Type B pancreatic cell (in vitro differentiated cells): ENCODE measurements around the gene NTN3. TPM values are rescaled to one million over a fixed set of nuclear protein-coding genes. Genes with fewer than 3 reads are reported as not detected.

Source experiments
- DNase-seq: peaks from one replicate; pipeline ENCODE4 v3.0.0; 2021; ENCODE audit warnings: mixed read lengths; ENCODE audit not compliant: unreplicated experiment; ENCODE audit errors: extremely low spot score
- H3K27ac Mint-ChIP-seq: 2 replicates; pipeline ENCODE4 v1.8.0; 2021; ENCODE audit warnings: mild to moderate bottlenecking, mixed read lengths
- H3K27me3 Mint-ChIP-seq: 2 replicates; pipeline ENCODE4 v1.8.0; 2021; ENCODE audit warnings: mixed read lengths
- H3K36me3 Mint-ChIP-seq: 2 replicates; pipeline ENCODE4 v1.8.0; 2021; ENCODE audit warnings: mixed read lengths
- H3K4me1 Mint-ChIP-seq: one replicate; pipeline ENCODE4 v1.8.0; 2021; ENCODE audit warnings: mixed read lengths; ENCODE audit not compliant: unreplicated experiment
- H3K4me3 Mint-ChIP-seq: 2 replicates; pipeline ENCODE4 v1.8.0; 2021; ENCODE audit warnings: mild to moderate bottlenecking, mixed read lengths
- H3K9me3 Mint-ChIP-seq: 2 replicates; pipeline ENCODE4 v1.8.0; 2021; ENCODE audit warnings: mixed read lengths
- total RNA-seq: library from RNA; stranded (reverse); gene quantifications from 2 replicates; pipeline ENCODE4 v1.2.1, GENCODE V29; 2021; ENCODE audit warnings: low replicate concordance
- TF ChIP-seq, protein P1 (sequence below): fragments of 200-600 bp; sonication (generic); conservative IDR thresholded peaks from 2 replicates; pipeline ENCODE4 v1.5.0; 2021; ENCODE audit warnings: antibody characterized with exemption, mild to moderate bottlenecking

Gene NTN3
- total RNA-seq, 1 donor from 2014 or later: 4.5 TPM

DNA sequence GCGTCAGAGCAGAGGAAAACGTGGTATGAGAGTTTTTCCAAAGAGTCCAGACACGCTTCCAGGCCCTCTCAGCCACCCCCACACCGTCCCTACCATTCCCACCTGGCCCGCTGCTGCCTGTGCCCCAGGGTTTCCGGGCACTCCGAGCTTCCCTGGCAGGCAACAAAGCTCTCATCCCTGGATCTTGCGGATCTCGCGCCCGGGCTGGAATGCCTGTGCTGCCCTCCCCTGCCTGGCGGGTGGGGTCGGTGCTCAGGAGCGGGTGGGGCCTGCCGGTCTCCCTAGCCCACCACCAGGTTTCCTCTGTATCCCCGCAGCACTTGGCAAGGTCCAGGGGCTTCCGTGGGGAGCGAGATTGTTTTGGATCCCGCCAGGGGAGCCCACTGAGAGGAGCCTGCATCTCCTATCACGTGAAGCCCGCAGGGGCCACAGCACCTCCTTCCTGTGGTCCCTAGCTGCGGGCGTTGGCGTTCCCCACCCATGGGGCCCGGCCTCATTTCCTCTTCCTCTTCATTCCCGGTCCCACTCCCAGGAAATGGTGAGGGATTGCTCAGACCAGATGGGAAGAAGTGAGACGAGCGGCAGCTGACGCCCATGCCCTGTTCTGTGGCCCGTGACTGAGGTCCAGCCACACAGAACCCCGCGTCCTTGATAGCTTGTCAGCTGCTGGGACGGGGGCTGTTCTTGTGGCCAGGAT is 14.9 kb downstream of the NTN3 start:
- H3K27ac Mint-ChIP-seq: no peak overlapping the region
- peaks cover 35% of the 10 kb centered on the region for H3K4me1 Mint-ChIP-seq
- H3K27me3 Mint-ChIP-seq: no peaks in the 10 kb centered on the region
- no peak overlapping the region for H3K4me3 Mint-ChIP-seq
- no peaks in the 10 kb centered on the region for H3K9me3 Mint-ChIP-seq
- TF ChIP-seq, protein P1, sequence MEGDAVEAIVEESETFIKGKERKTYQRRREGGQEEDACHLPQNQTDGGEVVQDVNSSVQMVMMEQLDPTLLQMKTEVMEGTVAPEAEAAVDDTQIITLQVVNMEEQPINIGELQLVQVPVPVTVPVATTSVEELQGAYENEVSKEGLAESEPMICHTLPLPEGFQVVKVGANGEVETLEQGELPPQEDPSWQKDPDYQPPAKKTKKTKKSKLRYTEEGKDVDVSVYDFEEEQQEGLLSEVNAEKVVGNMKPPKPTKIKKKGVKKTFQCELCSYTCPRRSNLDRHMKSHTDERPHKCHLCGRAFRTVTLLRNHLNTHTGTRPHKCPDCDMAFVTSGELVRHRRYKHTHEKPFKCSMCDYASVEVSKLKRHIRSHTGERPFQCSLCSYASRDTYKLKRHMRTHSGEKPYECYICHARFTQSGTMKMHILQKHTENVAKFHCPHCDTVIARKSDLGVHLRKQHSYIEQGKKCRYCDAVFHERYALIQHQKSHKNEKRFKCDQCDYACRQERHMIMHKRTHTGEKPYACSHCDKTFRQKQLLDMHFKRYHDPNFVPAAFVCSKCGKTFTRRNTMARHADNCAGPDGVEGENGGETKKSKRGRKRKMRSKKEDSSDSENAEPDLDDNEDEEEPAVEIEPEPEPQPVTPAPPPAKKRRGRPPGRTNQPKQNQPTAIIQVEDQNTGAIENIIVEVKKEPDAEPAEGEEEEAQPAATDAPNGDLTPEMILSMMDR: no peak
- H3K36me3 Mint-ChIP-seq: no peaks in the 10 kb centered on the region
- no peak for DNase-seq

DNA sequence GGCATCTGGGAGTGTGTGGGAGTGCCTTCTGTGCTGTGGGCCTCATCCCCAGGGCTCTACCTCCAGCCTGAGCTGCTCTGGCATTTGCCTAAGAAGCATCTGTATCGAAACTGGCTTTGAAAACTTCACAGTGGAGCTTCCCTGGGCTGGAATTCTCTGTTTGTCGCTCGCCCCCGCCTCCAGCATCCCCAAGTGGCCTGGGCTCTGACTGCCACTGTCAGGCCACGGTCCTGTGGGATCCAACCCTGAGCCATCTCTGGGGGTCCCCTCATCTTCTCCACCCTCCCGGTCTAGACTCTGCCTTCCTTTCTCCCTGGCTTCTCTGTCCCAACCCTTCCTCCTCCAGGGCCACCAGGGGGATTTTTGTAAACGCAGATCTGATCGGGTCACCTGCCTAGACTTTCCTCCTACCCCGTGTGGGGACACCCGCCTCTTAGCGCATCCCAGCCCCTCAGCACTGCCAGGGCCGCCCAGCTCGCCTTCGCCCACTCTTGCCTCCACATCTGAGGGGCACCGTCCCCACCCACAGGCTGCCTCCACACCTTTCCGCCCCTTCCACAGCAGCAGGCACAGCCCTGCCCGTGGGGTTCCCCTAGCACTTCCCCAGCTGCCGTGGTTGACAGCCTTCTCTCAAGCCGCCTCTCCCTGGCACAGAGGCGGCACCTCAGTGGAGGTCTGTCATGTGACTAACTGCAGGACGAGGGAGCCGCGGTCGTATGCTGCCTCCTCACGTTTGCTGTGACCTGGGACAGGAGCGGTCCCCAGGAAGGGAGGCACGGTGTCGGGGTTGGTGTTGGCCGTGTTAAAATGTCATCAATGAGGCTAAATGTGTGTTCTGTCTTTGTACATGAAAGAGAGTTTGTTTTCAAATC is 15.8 kb downstream of the NTN3 start:
- peak overlapping the region; percentile 7 for H3K27ac Mint-ChIP-seq
- no peak for DNase-seq
- peaks cover 36% of the 10 kb centered on the region for H3K4me1 Mint-ChIP-seq
- no peaks in the 10 kb centered on the region for H3K9me3 Mint-ChIP-seq
- no peaks in the 10 kb centered on the region for H3K27me3 Mint-ChIP-seq
- H3K4me3 Mint-ChIP-seq: peak overlapping the region; percentile 26
- TF ChIP-seq, protein P1: no peak
- no peaks in the 10 kb centered on the region for H3K36me3 Mint-ChIP-seq

DNA sequence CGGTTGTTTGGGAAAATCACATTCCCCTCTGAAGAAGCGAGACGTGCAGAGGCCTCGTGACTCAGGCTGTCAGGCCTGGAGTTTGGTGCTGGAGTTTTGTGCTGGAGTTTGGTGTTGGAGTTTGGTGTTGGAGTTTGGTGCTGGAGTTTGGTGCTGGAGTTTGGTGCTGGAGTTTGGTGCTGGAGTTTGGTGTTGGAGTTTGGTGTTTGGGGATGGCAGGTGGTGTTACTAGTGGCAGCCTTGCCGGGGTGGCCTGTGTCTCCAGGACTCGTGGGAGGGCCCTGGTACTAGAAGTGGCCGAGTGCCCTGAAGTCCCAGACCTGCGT is 16.4 kb downstream of the NTN3 start:
- H3K4me3 Mint-ChIP-seq: peak overlapping the region; percentile 26
- TF ChIP-seq, protein P1: no peak
- no peaks in the 10 kb centered on the region for H3K9me3 Mint-ChIP-seq
- no peaks in the 10 kb centered on the region for H3K27me3 Mint-ChIP-seq
- H3K27ac Mint-ChIP-seq: peak overlapping the region; percentile 7
- DNase-seq: no peak
- no peaks in the 10 kb centered on the region for H3K36me3 Mint-ChIP-seq
- peaks cover 35% of the 10 kb centered on the region for H3K4me1 Mint-ChIP-seq

DNA sequence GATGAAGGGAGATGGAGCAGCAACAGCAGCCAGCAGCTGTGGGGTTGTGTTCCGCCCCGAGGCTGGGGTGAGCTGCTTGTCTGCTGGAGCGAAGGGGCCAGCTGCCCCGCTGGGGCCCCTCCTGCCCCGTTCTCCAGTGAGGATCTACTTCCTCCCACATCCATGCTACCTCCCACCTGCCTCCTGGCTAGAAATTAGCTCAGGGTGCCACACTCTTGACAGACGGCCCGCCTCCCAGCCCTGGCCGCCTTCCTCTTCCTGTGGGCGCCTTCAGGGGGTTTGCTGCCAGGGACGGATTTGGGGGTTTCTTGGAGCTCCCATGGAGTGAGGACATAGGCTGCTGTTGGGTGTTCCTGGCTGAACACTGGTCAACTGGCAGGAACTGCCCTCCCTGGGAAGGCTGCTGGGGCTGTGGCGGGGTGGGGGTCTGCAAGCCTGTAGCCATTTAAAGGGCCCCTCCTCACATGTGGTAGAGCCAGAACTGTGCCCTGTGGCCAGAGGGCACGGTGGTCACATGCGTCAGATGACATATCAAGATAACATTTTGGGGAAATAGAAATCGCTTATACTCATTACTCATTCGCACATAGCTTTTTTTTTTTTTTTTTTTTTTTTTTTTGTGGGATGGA is 16.9 kb downstream of the NTN3 start:
- Mint-ChIP-seq H3K36me3 (no peaks in the 10 kb centered on the region), H3K4me1 (peaks cover 30% of the 10 kb centered on the region), H3K27me3 (no peaks in the 10 kb centered on the region), H3K27ac (no peak overlapping the region), H3K4me3 (no peak overlapping the region), H3K9me3 (no peaks in the 10 kb centered on the region)
- TF ChIP-seq, protein P1: no peak
- no peak for DNase-seq

DNA sequence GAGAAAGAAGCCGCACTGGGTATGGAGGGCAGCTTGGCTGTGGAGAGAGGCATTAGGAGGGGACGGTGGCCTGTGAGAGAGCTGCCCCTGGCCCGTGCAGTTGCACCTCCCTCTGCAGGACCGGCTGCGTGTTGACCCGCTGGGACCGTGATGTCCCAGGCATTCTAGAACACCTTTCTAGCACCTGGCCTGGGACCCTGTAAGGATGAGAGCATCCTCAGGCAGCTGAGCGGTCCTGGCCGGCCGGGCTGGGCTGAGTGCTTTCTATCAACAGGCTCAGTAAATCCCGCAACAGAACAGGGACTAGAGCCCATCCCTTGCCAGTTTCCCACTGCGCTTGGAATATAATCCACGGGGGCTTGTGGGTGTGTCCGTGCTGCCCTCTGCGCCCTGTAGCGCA is 18.5 kb downstream of the NTN3 start:
- H3K4me3 Mint-ChIP-seq: no peak overlapping the region
- H3K4me1 Mint-ChIP-seq: peaks cover 20% of the 10 kb centered on the region
- no peak overlapping the region for H3K27ac Mint-ChIP-seq
- DNase-seq: no peak
- no peaks in the 10 kb centered on the region for H3K27me3 Mint-ChIP-seq
- no peaks in the 10 kb centered on the region for H3K9me3 Mint-ChIP-seq
- TF ChIP-seq, protein P1: no peak
- H3K36me3 Mint-ChIP-seq: no peaks in the 10 kb centered on the region
